Measurements from ENCODE around the gene MARCKSL1. TPM values are rescaled to one million over a fixed set of nuclear protein-coding genes. Genes with fewer than 3 reads are reported as not detected.

The MARCKSL1 gene
- total and polyA plus RNA-seq, 4 donors: 13.0 to 29.5 (median 18.4) TPM

DNA sequence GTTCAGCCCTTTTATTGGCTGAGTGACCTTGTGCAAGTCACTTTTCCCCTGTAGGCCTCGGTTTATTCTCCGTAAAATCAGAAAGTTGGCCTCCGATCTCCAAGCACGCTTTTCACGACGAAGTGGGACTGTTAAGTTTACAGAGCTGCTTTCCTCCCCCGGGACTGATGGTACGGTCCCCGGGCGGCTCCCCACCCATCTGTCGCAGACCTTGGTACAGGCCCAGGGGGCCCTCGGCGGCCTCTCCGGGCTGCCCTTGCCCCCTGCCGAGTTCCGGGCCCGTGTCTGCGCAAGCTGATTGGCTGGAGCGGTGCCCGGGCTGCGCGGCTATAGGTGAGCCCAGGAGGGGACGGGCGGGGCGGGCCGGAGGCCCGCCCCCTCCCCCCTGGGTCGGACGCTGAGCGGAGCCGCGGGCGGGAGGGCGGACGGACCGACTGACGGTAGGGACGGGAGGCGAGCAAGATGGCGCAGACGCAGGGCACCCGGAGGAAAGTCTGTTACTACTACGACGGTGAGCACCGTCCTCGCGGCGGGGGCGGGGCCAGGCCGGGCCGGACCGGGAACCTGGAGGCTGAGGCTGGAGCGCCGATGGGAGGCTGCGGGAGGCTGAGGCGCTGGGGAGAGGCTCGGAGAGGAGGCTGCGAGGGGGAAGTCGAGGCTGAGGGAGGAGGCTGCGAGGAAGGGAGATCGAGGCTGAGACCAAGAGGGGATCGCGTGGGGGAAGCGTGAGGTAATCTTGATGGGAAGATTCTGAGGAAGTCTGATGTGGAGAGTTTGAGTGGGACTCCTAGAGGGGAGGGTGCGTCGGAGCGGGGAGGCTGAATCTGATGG, 44.1 kb downstream of the MARCKSL1 start, which contains the start of gene HDAC1:
TSS of gene HDAC1 (plus strand) at position 376 of the 831 bp plus-strand sequence. CDS start at position 463, 87 bp downstream.
- Histone ChIP-seq H3K27ac (ENCODE audit: low read depth in 1 of 2, low read length in 2 of 2) (peak within 1 kb of the TSS; percentile 75 to 92), H3K4me1 (ENCODE audit: control insufficient read depth in 4 of 4, insufficient read depth in 4 of 4, low read length in 3 of 4) (peaks cover 3 to 14% (median 12%) of the 10 kb centered on the region in 4 donors)

More for the DNA sequence above, 44.1 kb downstream of the MARCKSL1 start, which contains the start of gene HDAC1:
- no peaks in the 10 kb centered on the region for H3K27me3 ChIP-seq (ENCODE audit: control insufficient read depth in 4 of 4, insufficient read depth in 4 of 4, low read length in 3 of 4)
- TF ChIP-seq SP1 (IDR thresholded peaks at IDR 0.05): peak; percentile 65
- TF ChIP-seq ATF3 (IDR thresholded peaks at IDR 0.05): no peak
- peak in 1 of 2 donors; percentile 47 for TF ChIP-seq GABPA (IDR thresholded peaks at IDR 0.05 in 1 of 2, conservative IDR thresholded peaks at IDR 0.05 in 1 of 2)
- peak in 1 of 2 donors; percentile 24 for TF ChIP-seq JUND (IDR thresholded peaks at IDR 0.05)
- TF ChIP-seq, protein P1, sequence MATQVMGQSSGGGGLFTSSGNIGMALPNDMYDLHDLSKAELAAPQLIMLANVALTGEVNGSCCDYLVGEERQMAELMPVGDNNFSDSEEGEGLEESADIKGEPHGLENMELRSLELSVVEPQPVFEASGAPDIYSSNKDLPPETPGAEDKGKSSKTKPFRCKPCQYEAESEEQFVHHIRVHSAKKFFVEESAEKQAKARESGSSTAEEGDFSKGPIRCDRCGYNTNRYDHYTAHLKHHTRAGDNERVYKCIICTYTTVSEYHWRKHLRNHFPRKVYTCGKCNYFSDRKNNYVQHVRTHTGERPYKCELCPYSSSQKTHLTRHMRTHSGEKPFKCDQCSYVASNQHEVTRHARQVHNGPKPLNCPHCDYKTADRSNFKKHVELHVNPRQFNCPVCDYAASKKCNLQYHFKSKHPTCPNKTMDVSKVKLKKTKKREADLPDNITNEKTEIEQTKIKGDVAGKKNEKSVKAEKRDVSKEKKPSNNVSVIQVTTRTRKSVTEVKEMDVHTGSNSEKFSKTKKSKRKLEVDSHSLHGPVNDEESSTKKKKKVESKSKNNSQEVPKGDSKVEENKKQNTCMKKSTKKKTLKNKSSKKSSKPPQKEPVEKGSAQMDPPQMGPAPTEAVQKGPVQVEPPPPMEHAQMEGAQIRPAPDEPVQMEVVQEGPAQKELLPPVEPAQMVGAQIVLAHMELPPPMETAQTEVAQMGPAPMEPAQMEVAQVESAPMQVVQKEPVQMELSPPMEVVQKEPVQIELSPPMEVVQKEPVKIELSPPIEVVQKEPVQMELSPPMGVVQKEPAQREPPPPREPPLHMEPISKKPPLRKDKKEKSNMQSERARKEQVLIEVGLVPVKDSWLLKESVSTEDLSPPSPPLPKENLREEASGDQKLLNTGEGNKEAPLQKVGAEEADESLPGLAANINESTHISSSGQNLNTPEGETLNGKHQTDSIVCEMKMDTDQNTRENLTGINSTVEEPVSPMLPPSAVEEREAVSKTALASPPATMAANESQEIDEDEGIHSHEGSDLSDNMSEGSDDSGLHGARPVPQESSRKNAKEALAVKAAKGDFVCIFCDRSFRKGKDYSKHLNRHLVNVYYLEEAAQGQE (IDR thresholded peaks at IDR 0.05): no peak
- TF ChIP-seq MAX (IDR thresholded peaks at IDR 0.05): peak; percentile 58
- no peak for TF ChIP-seq ZBTB33 (IDR thresholded peaks at IDR 0.05)
- peak; percentile 25 to 38 for TF ChIP-seq HNF4A (conservative IDR thresholded peaks at IDR 0.05)
- TF ChIP-seq FOXA2 (IDR thresholded peaks at IDR 0.05): no peak
- TF ChIP-seq NR2F2 (IDR thresholded peaks at IDR 0.05): peak; percentile 67
- peak; percentile 3 to 5 for TF ChIP-seq RAD21 (IDR thresholded peaks at IDR 0.05)
- TF ChIP-seq RXRA (IDR thresholded peaks at IDR 0.05): peak; percentile 24 to 27
- TF ChIP-seq TAF1 (conservative IDR thresholded peaks at IDR 0.05): no peak
- TF ChIP-seq, protein P2, sequence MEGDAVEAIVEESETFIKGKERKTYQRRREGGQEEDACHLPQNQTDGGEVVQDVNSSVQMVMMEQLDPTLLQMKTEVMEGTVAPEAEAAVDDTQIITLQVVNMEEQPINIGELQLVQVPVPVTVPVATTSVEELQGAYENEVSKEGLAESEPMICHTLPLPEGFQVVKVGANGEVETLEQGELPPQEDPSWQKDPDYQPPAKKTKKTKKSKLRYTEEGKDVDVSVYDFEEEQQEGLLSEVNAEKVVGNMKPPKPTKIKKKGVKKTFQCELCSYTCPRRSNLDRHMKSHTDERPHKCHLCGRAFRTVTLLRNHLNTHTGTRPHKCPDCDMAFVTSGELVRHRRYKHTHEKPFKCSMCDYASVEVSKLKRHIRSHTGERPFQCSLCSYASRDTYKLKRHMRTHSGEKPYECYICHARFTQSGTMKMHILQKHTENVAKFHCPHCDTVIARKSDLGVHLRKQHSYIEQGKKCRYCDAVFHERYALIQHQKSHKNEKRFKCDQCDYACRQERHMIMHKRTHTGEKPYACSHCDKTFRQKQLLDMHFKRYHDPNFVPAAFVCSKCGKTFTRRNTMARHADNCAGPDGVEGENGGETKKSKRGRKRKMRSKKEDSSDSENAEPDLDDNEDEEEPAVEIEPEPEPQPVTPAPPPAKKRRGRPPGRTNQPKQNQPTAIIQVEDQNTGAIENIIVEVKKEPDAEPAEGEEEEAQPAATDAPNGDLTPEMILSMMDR (IDR thresholded peaks at IDR 0.05; ENCODE audit: low read depth, low read length, missing input control): no peak
- no peak for TF ChIP-seq FOXA1 (IDR thresholded peaks at IDR 0.05)
- peak; percentile 84 for TF ChIP-seq YY1 (IDR thresholded peaks at IDR 0.05)
- TF ChIP-seq EGR1 (IDR thresholded peaks at IDR 0.05; ENCODE audit: low read depth in 2 of 2): no peak
- H3K36me3 ChIP-seq (ENCODE audit: control insufficient read depth in 4 of 4, insufficient read depth in 3 of 4, low read depth in 1 of 4, low read length in 3 of 4): no peaks in the 10 kb centered on the region
- peak; percentile 98 for DNase-seq (ENCODE audit: low spot score)
- H3K4me3 ChIP-seq (ENCODE audit: low read depth in 1 of 3, low read length in 3 of 3): peak within 1 kb of the TSS; percentile 83 to 99 (median 98)
- H3K9ac ChIP-seq (ENCODE audit: low read depth in 1 of 2, low read length in 2 of 2): peak within 1 kb of the TSS; percentile 22 to 70
- H3K9me3 ChIP-seq (ENCODE audit: control insufficient read depth in 4 of 4, low read length in 3 of 4): no peaks in the 10 kb centered on the region
- under 1% methylated on average over 67 of the region's 67 CpGs for WGBS

Data from liver (tissue), 9 donors.